ENCODE data around the gene TRMT112. TPM values are rescaled to one million over a fixed set of nuclear protein-coding genes. Genes with fewer than 3 reads are reported as not detected.
A peak's percentile ranks its signal among the peaks of the same experiment; 100 is the strongest.

The TRMT112 gene
- total and polyA plus RNA-seq, 2 of the 8 experiments (the other 6 are each of a cell fraction or from before 2014, with no cell fraction given): 300 to 650 TPM

DNA sequence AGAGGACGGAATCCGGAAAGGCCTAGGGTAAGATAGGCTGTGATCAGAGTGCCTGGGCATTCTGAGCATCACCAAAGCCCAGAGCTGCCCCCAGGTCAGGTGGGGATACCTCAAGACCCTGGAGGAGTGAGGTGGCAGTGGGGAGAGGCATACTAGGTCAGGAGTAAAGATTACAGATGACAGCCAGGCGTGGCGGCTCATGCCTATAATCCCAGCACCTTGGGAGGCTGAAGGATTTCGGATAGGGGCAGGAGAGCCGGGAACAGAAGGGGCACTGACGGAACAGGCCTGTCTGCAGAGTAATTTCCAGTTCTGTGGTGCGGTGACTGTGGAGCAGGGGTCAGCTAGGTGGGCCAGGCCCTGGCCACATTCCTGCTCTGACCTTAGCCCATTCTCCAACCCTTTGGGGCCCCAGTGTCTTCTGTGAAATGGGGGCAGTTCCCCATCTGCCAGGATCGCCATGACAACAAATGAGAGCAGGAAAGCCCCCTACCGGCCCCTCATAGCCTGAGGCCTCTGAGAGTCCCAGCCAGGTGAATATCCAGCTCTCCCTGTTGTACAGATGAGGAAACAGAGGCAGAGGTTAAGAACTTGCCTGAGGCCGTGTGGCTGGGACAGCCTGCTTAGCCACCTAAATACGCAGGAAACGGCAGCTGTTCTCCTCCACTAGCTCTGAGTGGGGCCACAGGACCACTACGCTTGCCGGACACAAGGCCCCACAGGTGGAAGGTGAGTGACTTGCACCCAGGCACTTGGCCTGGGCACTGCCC lies 42.1 kb downstream of the TRMT112 start:
- POLR2A ChIA-PET (ENCODE audit: partially characterized antibody): interaction anchor here (0.6 to 1.8 kb wide), 5 partner anchors 17 to 42 kb away, joined by 3 to 6 read pairs (median 3); partner anchors contain the start of genes PRDX5 and TRMT112
- no peak overlapping the region for H3K4me3 ChIP-seq (ENCODE audit: extremely low read depth in 1 of 4, insufficient read depth in 2 of 4, low read depth in 3 of 4, low read length in 4 of 4)
- H3K4ac ChIP-seq (replicated peaks; ENCODE audit: insufficient read length, low read depth, low read length): no peak overlapping the region
- no peak overlapping the region for H2AFZ ChIP-seq (ENCODE audit: low read length)
- H2BK5ac ChIP-seq (ENCODE audit: low read depth, low read length): peak overlapping the region; percentile 35; the same call in 1 of the 2 replicates
- H3K56ac ChIP-seq (replicated peaks; ENCODE audit: insufficient read length, low read depth, low read length): no peak overlapping the region
- H2BK20ac ChIP-seq (ENCODE audit: low read length): no peak overlapping the region
- no peak overlapping the region for H4K8ac ChIP-seq (ENCODE audit: extremely low read depth, insufficient read depth, low read length)
- no peak overlapping the region for H2BK12ac ChIP-seq (ENCODE audit: low read depth, low read length)
- H3K79me1 ChIP-seq (ENCODE audit: low read depth, low read length): no peaks in the 10 kb centered on the region; the same call in 1 of the 2 replicates
- H2BK120ac ChIP-seq (replicated peaks; ENCODE audit: low read depth, low read length): no peak overlapping the region
- H4K91ac ChIP-seq (replicated peaks; ENCODE audit: insufficient read length, low read length): no peak overlapping the region
- no peak overlapping the region for H3K27ac ChIP-seq (ENCODE audit: low read depth, low read length)
- no peak overlapping the region for H2BK15ac ChIP-seq (ENCODE audit: low read length)
- DNase-seq (ENCODE audit: low read depth in 1 of 2, low spot score in 2 of 2) (no peak), FAIRE-seq (no peak)
- H2AK5ac ChIP-seq (ENCODE audit: low read depth, low read length): no peak overlapping the region
- no peaks in the 10 kb centered on the region for H4K20me1 ChIP-seq (replicated peaks in 1 of 2; ENCODE audit: control insufficient read depth in 1 of 2, insufficient read depth in 2 of 2, low read length in 2 of 2)
- no peak overlapping the region for H3K4me2 ChIP-seq (ENCODE audit: insufficient read depth in 1 of 2, low read depth in 2 of 2, low read length in 2 of 2)
- H3K79me2 ChIP-seq (ENCODE audit: control insufficient read depth in 1 of 2, insufficient read depth in 2 of 2, low read length in 2 of 2): 0 out of 4 replicates have a peak, but pooled peaks cover 0 to 4% of the 10 kb centered on the region in 2 experiments
- CTCF ChIA-PET (ENCODE audit: partially characterized antibody): interaction anchor here (0.6 to 13.7 kb wide), 7 partner anchors 12 to 90 kb away, joined by 3 to 168 read pairs (median 5); partner anchors contain the start of genes CATSPERZ, ESRRA and PLCB3
- no peak overlapping the region for H3K9ac ChIP-seq (replicated peaks in 1 of 4; ENCODE audit: extremely low read depth in 1 of 4, low read depth in 3 of 4, low read length in 3 of 4)
- no peak overlapping the region for H3K14ac ChIP-seq (ENCODE audit: insufficient read length)
- H3K18ac ChIP-seq (ENCODE audit: extremely low read depth, low read length): no peak overlapping the region
- no peak overlapping the region for H3K23ac ChIP-seq (ENCODE audit: insufficient read length)
- peaks cover 0 to 5% (median 2%) of the 10 kb centered on the region in 4 experiments; a peak in 1 of 7 replicates for H3K4me1 ChIP-seq (replicated peaks in 1 of 4; ENCODE audit: control insufficient read depth in 3 of 4, insufficient read depth in 4 of 4, low read length in 3 of 4)
- H3K9me3 ChIP-seq (ENCODE audit: insufficient read depth in 2 of 2, low read depth in 1 of 2, low read length in 1 of 2): no peaks in the 10 kb centered on the region
- no peaks in the 10 kb centered on the region; a peak in 1 of 8 replicates for H3K36me3 ChIP-seq (ENCODE audit: control insufficient read depth in 2 of 4, insufficient read depth in 4 of 4, low read length in 3 of 4)
- no peaks in the 10 kb centered on the region for H3K27me3 ChIP-seq (replicated peaks in 1 of 4; ENCODE audit: control insufficient read depth in 3 of 4, extremely low read depth in 1 of 4, insufficient read depth in 3 of 4, low read length in 3 of 4)
- WGBS, 2 experiments (ENCODE audit: extremely low coverage in 1 of 2, insufficient coverage in 1 of 2, insufficient read length in 1 of 2, insufficient replicate concordance in 2 of 2, low coverage in 1 of 2, low lambda C conversion rate in 2 of 2, missing lambda C conversion rate in 1 of 2): 80% methylated on average over 15 of the region's 15 CpGs; no CpG with 5 or more reads in 1 of the 2 experiments
- H4K5ac ChIP-seq (ENCODE audit: insufficient read length, low read depth, low read length): no peak overlapping the region
- 0 out of 2 replicates have a peak, but pooled peaks cover 2% of the 10 kb centered on the region for H3K23me2 ChIP-seq (ENCODE audit: low read depth, low read length)
- TF ChIP-seq SP4 (IDR thresholded peaks at IDR 0.05; ENCODE audit: low read length): no peak
- no peak for TF ChIP-seq CBX5 (IDR thresholded peaks at IDR 0.05; ENCODE audit: low read depth, low read length)
- TF ChIP-seq, protein P1, sequence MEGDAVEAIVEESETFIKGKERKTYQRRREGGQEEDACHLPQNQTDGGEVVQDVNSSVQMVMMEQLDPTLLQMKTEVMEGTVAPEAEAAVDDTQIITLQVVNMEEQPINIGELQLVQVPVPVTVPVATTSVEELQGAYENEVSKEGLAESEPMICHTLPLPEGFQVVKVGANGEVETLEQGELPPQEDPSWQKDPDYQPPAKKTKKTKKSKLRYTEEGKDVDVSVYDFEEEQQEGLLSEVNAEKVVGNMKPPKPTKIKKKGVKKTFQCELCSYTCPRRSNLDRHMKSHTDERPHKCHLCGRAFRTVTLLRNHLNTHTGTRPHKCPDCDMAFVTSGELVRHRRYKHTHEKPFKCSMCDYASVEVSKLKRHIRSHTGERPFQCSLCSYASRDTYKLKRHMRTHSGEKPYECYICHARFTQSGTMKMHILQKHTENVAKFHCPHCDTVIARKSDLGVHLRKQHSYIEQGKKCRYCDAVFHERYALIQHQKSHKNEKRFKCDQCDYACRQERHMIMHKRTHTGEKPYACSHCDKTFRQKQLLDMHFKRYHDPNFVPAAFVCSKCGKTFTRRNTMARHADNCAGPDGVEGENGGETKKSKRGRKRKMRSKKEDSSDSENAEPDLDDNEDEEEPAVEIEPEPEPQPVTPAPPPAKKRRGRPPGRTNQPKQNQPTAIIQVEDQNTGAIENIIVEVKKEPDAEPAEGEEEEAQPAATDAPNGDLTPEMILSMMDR (IDR thresholded peaks at IDR 0.05; ENCODE audit: control extremely low read depth in 1 of 3, insufficient read depth in 1 of 3, low read depth in 1 of 3, low read length in 3 of 3): no peak
- no peak for TF ChIP-seq RBBP5 (IDR thresholded peaks at IDR 0.05; ENCODE audit: borderline replicate concordance, low read depth, low read length)
- TF ChIP-seq ATF3 (IDR thresholded peaks at IDR 0.05; ENCODE audit: insufficient read depth, low read depth, low read length): no peak
- TF ChIP-seq TAF1 (IDR thresholded peaks at IDR 0.05; ENCODE audit: low read depth, low read length): no peak
- TF ChIP-seq YY1 (IDR thresholded peaks at IDR 0.05; ENCODE audit: low read depth, low read length): no peak
- TF ChIP-seq SIN3A (conservative IDR thresholded peaks at IDR 0.05 in 1 of 2, IDR thresholded peaks at IDR 0.05 in 1 of 2; ENCODE audit: low read depth in 1 of 2, low read length in 2 of 2): no peak
